ENCODE data around the gene RAB35. TPM values are rescaled to one million over a fixed set of nuclear protein-coding genes. Genes with fewer than 3 reads are reported as not detected.
A peak's percentile ranks its signal among the peaks of the same experiment; 100 is the strongest.

RAB35 gene
- total and polyA plus RNA-seq, 4 donors: 22.1 to 51.8 (median 37.1) TPM

DNA sequence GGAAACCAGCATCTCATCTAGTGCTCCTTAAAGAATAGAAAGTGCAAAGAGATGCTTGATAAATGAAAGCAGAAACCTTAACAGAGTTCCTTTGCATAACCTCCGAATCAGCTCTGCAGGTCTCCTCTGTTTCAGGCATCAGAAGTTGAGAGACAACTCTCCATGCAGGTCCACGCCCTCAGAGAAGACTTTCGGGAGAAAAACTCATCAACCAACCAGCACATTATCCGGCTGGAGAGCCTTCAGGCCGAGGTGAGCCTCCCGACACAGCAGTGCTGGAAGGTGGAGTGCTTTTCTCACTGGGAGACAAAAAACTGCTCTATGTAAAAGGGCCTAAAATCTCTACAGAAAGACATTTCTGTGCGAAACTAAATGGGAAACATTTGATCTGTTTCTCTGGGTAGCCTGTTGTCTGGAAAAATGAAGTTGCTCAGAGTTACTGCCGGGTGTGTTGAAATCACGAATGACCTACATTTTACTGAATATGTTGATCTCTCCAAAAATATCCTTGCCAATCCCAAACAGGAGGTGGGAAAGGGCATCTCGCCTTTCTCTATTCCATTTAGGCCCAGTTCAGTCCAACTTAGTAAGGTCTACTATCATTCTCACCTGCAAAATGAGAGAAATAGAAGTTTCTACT lies 54.9 kb downstream of the RAB35 start:
- no peak overlapping the region for H3K4me3 ChIP-seq
- whole genome bisulfite sequencing, 2 donors: 85 to 88% methylated on average over 10 of the region's 10 CpGs
- H3K36me3 ChIP-seq (ENCODE audit: control insufficient read depth in 4 of 4, insufficient read depth in 4 of 4, low read length in 4 of 4): peaks cover 0 to 3% (median 0%) of the 10 kb centered on the region in 4 donors
- H3K9ac ChIP-seq (ENCODE audit: insufficient read depth in 1 of 2, low read length in 2 of 2): no peak overlapping the region
- DNase-seq: no peak
- no peak for ATAC-seq (ENCODE audit: insufficient read depth, low FRiP score)
- no peaks in the 10 kb centered on the region for H3K9me3 ChIP-seq (ENCODE audit: control insufficient read depth in 4 of 4, insufficient read depth in 3 of 4, low read length in 3 of 4)
- peaks cover 0 to 1% (median 0%) of the 10 kb centered on the region in 5 donors for H3K4me1 ChIP-seq (ENCODE audit: control insufficient read depth in 5 of 5, insufficient read depth in 5 of 5, low read length in 5 of 5)
- no peaks in the 10 kb centered on the region for H3K27me3 ChIP-seq (ENCODE audit: control insufficient read depth in 3 of 3, insufficient read depth in 3 of 3, low read length in 2 of 3)
- TF ChIP-seq, protein P1, sequence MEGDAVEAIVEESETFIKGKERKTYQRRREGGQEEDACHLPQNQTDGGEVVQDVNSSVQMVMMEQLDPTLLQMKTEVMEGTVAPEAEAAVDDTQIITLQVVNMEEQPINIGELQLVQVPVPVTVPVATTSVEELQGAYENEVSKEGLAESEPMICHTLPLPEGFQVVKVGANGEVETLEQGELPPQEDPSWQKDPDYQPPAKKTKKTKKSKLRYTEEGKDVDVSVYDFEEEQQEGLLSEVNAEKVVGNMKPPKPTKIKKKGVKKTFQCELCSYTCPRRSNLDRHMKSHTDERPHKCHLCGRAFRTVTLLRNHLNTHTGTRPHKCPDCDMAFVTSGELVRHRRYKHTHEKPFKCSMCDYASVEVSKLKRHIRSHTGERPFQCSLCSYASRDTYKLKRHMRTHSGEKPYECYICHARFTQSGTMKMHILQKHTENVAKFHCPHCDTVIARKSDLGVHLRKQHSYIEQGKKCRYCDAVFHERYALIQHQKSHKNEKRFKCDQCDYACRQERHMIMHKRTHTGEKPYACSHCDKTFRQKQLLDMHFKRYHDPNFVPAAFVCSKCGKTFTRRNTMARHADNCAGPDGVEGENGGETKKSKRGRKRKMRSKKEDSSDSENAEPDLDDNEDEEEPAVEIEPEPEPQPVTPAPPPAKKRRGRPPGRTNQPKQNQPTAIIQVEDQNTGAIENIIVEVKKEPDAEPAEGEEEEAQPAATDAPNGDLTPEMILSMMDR (IDR thresholded peaks at IDR 0.05; ENCODE audit: control extremely low read depth, extremely low read depth): no peak
- H3K27ac ChIP-seq (ENCODE audit: low read depth in 1 of 2, low read length in 1 of 2): peak overlapping the region in 1 of 2 donors; percentile 24

GRCh38 chr12:120060717-120061116 lies 55.8 kb downstream of the RAB35 start:
- H3K9me3 ChIP-seq (ENCODE audit: control insufficient read depth in 4 of 4, insufficient read depth in 3 of 4, low read length in 3 of 4): no peaks in the 10 kb centered on the region
- H3K9ac ChIP-seq (ENCODE audit: insufficient read depth in 1 of 2, low read length in 2 of 2): no peak overlapping the region
- H3K36me3 ChIP-seq (ENCODE audit: control insufficient read depth in 4 of 4, insufficient read depth in 4 of 4, low read length in 4 of 4): peaks cover 0 to 3% (median 0%) of the 10 kb centered on the region in 4 donors
- DNase-seq: no peak
- TF ChIP-seq, protein P1 (IDR thresholded peaks at IDR 0.05; ENCODE audit: control extremely low read depth, extremely low read depth): no peak
- WGBS, 2 donors: 75 to 77% methylated on average over 5 of the region's 5 CpGs
- no peak for ATAC-seq (ENCODE audit: insufficient read depth, low FRiP score)
- H3K4me3 ChIP-seq: no peak overlapping the region
- no peaks in the 10 kb centered on the region for H3K27me3 ChIP-seq (ENCODE audit: control insufficient read depth in 3 of 3, insufficient read depth in 3 of 3, low read length in 2 of 3)
- H3K4me1 ChIP-seq (ENCODE audit: control insufficient read depth in 5 of 5, insufficient read depth in 5 of 5, low read length in 5 of 5): peaks cover 0 to 1% (median 0%) of the 10 kb centered on the region in 5 donors
- H3K27ac ChIP-seq (ENCODE audit: low read depth in 1 of 2, low read length in 1 of 2): no peak overlapping the region

GRCh38 chr12:120060196-120060595 lies 56.4 kb downstream of the RAB35 start:
- DNase-seq: no peak
- H3K9ac ChIP-seq (ENCODE audit: insufficient read depth in 1 of 2, low read length in 2 of 2): no peak overlapping the region
- H3K27me3 ChIP-seq (ENCODE audit: control insufficient read depth in 3 of 3, insufficient read depth in 3 of 3, low read length in 2 of 3): no peaks in the 10 kb centered on the region
- WGBS, 2 donors: 90 to 97% methylated on average over 1 of the region's 1 CpG
- H3K36me3 ChIP-seq (ENCODE audit: control insufficient read depth in 4 of 4, insufficient read depth in 4 of 4, low read length in 4 of 4): no peaks in the 10 kb centered on the region
- H3K4me3 ChIP-seq: no peak overlapping the region
- ATAC-seq (ENCODE audit: insufficient read depth, low FRiP score): no peak
- no peaks in the 10 kb centered on the region for H3K9me3 ChIP-seq (ENCODE audit: control insufficient read depth in 4 of 4, insufficient read depth in 3 of 4, low read length in 3 of 4)
- H3K27ac ChIP-seq (ENCODE audit: low read depth in 1 of 2, low read length in 1 of 2): no peak overlapping the region
- TF ChIP-seq, protein P1 (IDR thresholded peaks at IDR 0.05; ENCODE audit: control extremely low read depth, extremely low read depth): no peak
- no peaks in the 10 kb centered on the region for H3K4me1 ChIP-seq (ENCODE audit: control insufficient read depth in 5 of 5, insufficient read depth in 5 of 5, low read length in 5 of 5)

GRCh38 chr12:120056739-120057138 lies 59.8 kb downstream of the RAB35 start:
- no peaks in the 10 kb centered on the region for H3K4me1 ChIP-seq (ENCODE audit: control insufficient read depth in 5 of 5, insufficient read depth in 5 of 5, low read length in 5 of 5)
- TF ChIP-seq, protein P1 (IDR thresholded peaks at IDR 0.05; ENCODE audit: control extremely low read depth, extremely low read depth): no peak
- no peak overlapping the region for H3K27ac ChIP-seq (ENCODE audit: low read depth in 1 of 2, low read length in 1 of 2)
- H3K9me3 ChIP-seq (ENCODE audit: control insufficient read depth in 4 of 4, insufficient read depth in 3 of 4, low read length in 3 of 4): no peaks in the 10 kb centered on the region
- DNase-seq: no peak
- H3K36me3 ChIP-seq (ENCODE audit: control insufficient read depth in 4 of 4, insufficient read depth in 4 of 4, low read length in 4 of 4): no peaks in the 10 kb centered on the region
- 76 to 81% methylated on average over 5 of the region's 5 CpGs for WGBS, 2 donors
- no peak overlapping the region for H3K9ac ChIP-seq (ENCODE audit: insufficient read depth in 1 of 2, low read length in 2 of 2)
- H3K4me3 ChIP-seq: no peak overlapping the region
- ATAC-seq (ENCODE audit: insufficient read depth, low FRiP score): no peak
- no peaks in the 10 kb centered on the region for H3K27me3 ChIP-seq (ENCODE audit: control insufficient read depth in 3 of 3, insufficient read depth in 3 of 3, low read length in 2 of 3)

Data from lung (tissue), 12 donors.